HEK293 (cell line): ENCODE measurements around the gene NPTXR.

Experiments
- ATF2 ChIP-seq: fragments of 450-650 bp; formaldehyde crosslinking; IDR thresholded peaks from 2 replicates; pipeline ENCODE4 v1.5.1; 2016; ENCODE audit warnings: missing biosample characterization, missing genetic modification characterization, low read depth
- CTCF ChIP-seq: fragments of 450-650 bp; formaldehyde crosslinking; IDR thresholded peaks from 2 replicates; pipeline ENCODE4 v1.5.1; 2016; ENCODE audit warnings: missing biosample characterization, missing genetic modification characterization
- GLIS1 ChIP-seq: fragments of 450-650 bp; formaldehyde crosslinking; IDR thresholded peaks from 2 replicates; pipeline ENCODE4 v1.5.1; 2016; ENCODE audit warnings: missing biosample characterization, missing genetic modification characterization
- GLIS2 ChIP-seq: fragments of 450-650 bp; formaldehyde crosslinking; IDR thresholded peaks from 2 replicates; pipeline ENCODE4 v1.5.1; 2016; ENCODE audit warnings: missing biosample characterization, missing genetic modification characterization
- INSM2 ChIP-seq: fragments of 450-650 bp; formaldehyde crosslinking; IDR thresholded peaks from 2 replicates; pipeline ENCODE4 v1.5.1; 2016; ENCODE audit warnings: missing biosample characterization, missing genetic modification characterization
- KLF8 ChIP-seq: fragments of 450-650 bp; formaldehyde crosslinking; IDR thresholded peaks from 2 replicates; pipeline ENCODE4 v1.5.1; 2016; ENCODE audit warnings: missing biosample characterization, missing genetic modification characterization
- PRDM10 ChIP-seq: fragments of 450-650 bp; formaldehyde crosslinking; IDR thresholded peaks from 2 replicates; pipeline ENCODE4 v1.5.1; 2016; ENCODE audit warnings: missing biosample characterization, missing genetic modification characterization
- SCRT1 ChIP-seq: fragments of 450-650 bp; formaldehyde crosslinking; IDR thresholded peaks from 2 replicates; pipeline ENCODE4 v1.5.1; 2016; ENCODE audit warnings: missing biosample characterization, missing genetic modification characterization, borderline replicate concordance
- SCRT2 ChIP-seq: fragments of 450-650 bp; formaldehyde crosslinking; IDR thresholded peaks from 2 replicates; pipeline ENCODE4 v1.5.1; 2016; ENCODE audit warnings: missing biosample characterization, missing genetic modification characterization
- SP7 ChIP-seq: fragments of 450-650 bp; formaldehyde crosslinking; IDR thresholded peaks from 2 replicates; pipeline ENCODE4 v1.5.1; 2016; ENCODE audit warnings: missing biosample characterization, missing genetic modification characterization
- ZBTB1 ChIP-seq: fragments of 450-650 bp; formaldehyde crosslinking; IDR thresholded peaks from 2 replicates; pipeline ENCODE4 v1.5.1; 2016; ENCODE audit warnings: missing biosample characterization, missing genetic modification characterization
- ZBTB17 ChIP-seq: fragments of 450-650 bp; formaldehyde crosslinking; IDR thresholded peaks from 2 replicates; pipeline ENCODE4 v1.5.1; 2016; ENCODE audit warnings: missing biosample characterization, missing genetic modification characterization
- ZBTB44 ChIP-seq: fragments of 450-650 bp; IDR thresholded peaks from 2 replicates; pipeline ENCODE4 v1.5.1; 2018; ENCODE audit warnings: missing biosample characterization, mild to moderate bottlenecking, missing genetic modification characterization
- ZBTB6 ChIP-seq: fragments of 450-650 bp; formaldehyde crosslinking; IDR thresholded peaks from 2 replicates; pipeline ENCODE4 v1.5.1; 2017; ENCODE audit warnings: missing biosample characterization, missing genetic modification characterization
- ZBTB7A ChIP-seq: fragments of 450-650 bp; formaldehyde crosslinking; IDR thresholded peaks from 2 replicates; pipeline ENCODE4 v1.5.1; 2016; ENCODE audit warnings: low read depth, missing biosample characterization, missing genetic modification characterization
- ZIC2 ChIP-seq: fragments of 450-650 bp; formaldehyde crosslinking; IDR thresholded peaks from 2 replicates; pipeline ENCODE4 v1.5.1; 2016; ENCODE audit warnings: missing biosample characterization, missing genetic modification characterization
- ZNF132 ChIP-seq: fragments of 450-650 bp; formaldehyde crosslinking; IDR thresholded peaks from 2 replicates; pipeline ENCODE4 v1.5.1; 2017; ENCODE audit warnings: missing biosample characterization, missing genetic modification characterization, borderline replicate concordance
- ZNF221 ChIP-seq: fragments of 450-650 bp; formaldehyde crosslinking; IDR thresholded peaks from 2 replicates; pipeline ENCODE4 v1.5.1; 2017; ENCODE audit warnings: missing biosample characterization, missing genetic modification characterization, borderline replicate concordance
- ZNF529 ChIP-seq: fragments of 450-650 bp; formaldehyde crosslinking; IDR thresholded peaks from 2 replicates; pipeline ENCODE4 v1.5.1; 2017; ENCODE audit warnings: missing genetic modification characterization, missing biosample characterization; ENCODE audit not compliant: insufficient replicate concordance
- ZNF548 ChIP-seq: fragments of 450-650 bp; formaldehyde crosslinking; IDR thresholded peaks from 2 replicates; pipeline ENCODE4 v1.5.1; 2016; ENCODE audit warnings: missing biosample characterization, missing genetic modification characterization
- ZNF558 ChIP-seq: fragments of 450-650 bp; formaldehyde crosslinking; IDR thresholded peaks from 2 replicates; pipeline ENCODE4 v1.5.1; 2016; ENCODE audit warnings: missing biosample characterization, missing genetic modification characterization
- ZNF629 ChIP-seq: fragments of 450-650 bp; formaldehyde crosslinking; IDR thresholded peaks from 2 replicates; pipeline ENCODE4 v1.5.1; 2017; ENCODE audit warnings: missing biosample characterization, missing genetic modification characterization
- ZNF776 ChIP-seq: fragments of 450-650 bp; formaldehyde crosslinking; IDR thresholded peaks from 2 replicates; pipeline ENCODE4 v1.5.0; 2017; ENCODE audit warnings: missing biosample characterization, missing genetic modification characterization, borderline replicate concordance

The NPTXR gene

GRCh38 chr22:38831166-38831945 is 12.5 kb downstream of the NPTXR start (continued):
- TF ChIP-seq ZBTB6, result no peak
- 0 out of 2 replicates have a peak, but pooled peaks have one; percentile 37 for TF ChIP-seq SP7 (tag by site-specific recombination)
- no peak for TF ChIP-seq ZNF558 (tag by site-specific recombination)
- TF ChIP-seq PRDM10, result peak; percentile 61
- peak; percentile 59 for TF ChIP-seq ZBTB17 (tag by site-specific recombination)
- TF ChIP-seq CTCF (tag by site-specific recombination), result no peak
- TF ChIP-seq ZIC2, result no peak
- no peak for TF ChIP-seq ZNF132 (tag by site-specific recombination)
- TF ChIP-seq ZNF776 (tag by site-specific recombination), result no peak
- no peak for TF ChIP-seq INSM2 (tag by site-specific recombination)
- no peak for TF ChIP-seq ZBTB1
- TF ChIP-seq GLIS1 (tag by site-specific recombination), result peak; percentile 70
- TF ChIP-seq ATF2 (tag by site-specific recombination), result no peak
- no peak for TF ChIP-seq SCRT1 (tag by site-specific recombination)
- TF ChIP-seq GLIS2 (tag by site-specific recombination), result no peak
- no peak for TF ChIP-seq ZNF548 (tag by site-specific recombination)
- no peak for TF ChIP-seq ZNF221
- TF ChIP-seq ZNF529 (tag by site-specific recombination), result no peak
- TF ChIP-seq ZBTB7A, result no peak
- peak; percentile 65 for TF ChIP-seq SCRT2 (tag by site-specific recombination)
- TF ChIP-seq KLF8 (tag by site-specific recombination), result no peak
- peak; percentile 22; the same call in 1 of the 2 replicates for TF ChIP-seq ZNF629 (tag by site-specific recombination)
- no peak for TF ChIP-seq ZBTB44 (tag by site-specific recombination)
